ENCODE measurements around the gene SMAD3.

- TF ChIP-seq REST (IDR thresholded peaks at IDR 0.05; ENCODE audit: low read depth), result no peak
- 0 out of 6 replicates have a peak, but pooled peaks of 1 of the 3 experiments have one; percentile 1 for TF ChIP-seq CTCF (IDR thresholded peaks at IDR 0.05 in 2 of 3, conservative IDR thresholded peaks at IDR 0.05 in 1 of 3; ENCODE audit: borderline replicate concordance in 1 of 3, insufficient read depth in 1 of 3, low read depth in 2 of 3, low read length in 2 of 3)
- TF ChIP-seq TCF7L2 (IDR thresholded peaks at IDR 0.05; ENCODE audit: borderline replicate concordance, extremely low read depth, insufficient read depth, insufficient read length), result no peak
- TF ChIP-seq POLR2A (IDR thresholded peaks at IDR 0.05; ENCODE audit: borderline replicate concordance, extremely low read depth, insufficient read depth, insufficient read length), result no peak
- TF ChIP-seq EZH2 (IDR thresholded peaks at IDR 0.05), result no peak
These were observed 36.7 kb downstream of the SMAD3 start for GRCh38 chr15:67101911-67102598.
